ENCODE results near the gene NCBP3. TPM values are rescaled to one million over a fixed set of nuclear protein-coding genes. Genes with fewer than 3 reads are reported as not detected.
A peak's percentile ranks its signal among the peaks of the same experiment; 100 is the strongest.

NCBP3 gene, protein sequence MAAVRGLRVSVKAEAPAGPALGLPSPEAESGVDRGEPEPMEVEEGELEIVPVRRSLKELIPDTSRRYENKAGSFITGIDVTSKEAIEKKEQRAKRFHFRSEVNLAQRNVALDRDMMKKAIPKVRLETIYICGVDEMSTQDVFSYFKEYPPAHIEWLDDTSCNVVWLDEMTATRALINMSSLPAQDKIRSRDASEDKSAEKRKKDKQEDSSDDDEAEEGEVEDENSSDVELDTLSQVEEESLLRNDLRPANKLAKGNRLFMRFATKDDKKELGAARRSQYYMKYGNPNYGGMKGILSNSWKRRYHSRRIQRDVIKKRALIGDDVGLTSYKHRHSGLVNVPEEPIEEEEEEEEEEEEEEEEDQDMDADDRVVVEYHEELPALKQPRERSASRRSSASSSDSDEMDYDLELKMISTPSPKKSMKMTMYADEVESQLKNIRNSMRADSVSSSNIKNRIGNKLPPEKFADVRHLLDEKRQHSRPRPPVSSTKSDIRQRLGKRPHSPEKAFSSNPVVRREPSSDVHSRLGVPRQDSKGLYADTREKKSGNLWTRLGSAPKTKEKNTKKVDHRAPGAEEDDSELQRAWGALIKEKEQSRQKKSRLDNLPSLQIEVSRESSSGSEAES
- total RNA-seq: 23.2 and 25.3 TPM in 2 replicates

- DNase-seq (ENCODE audit: extremely low read depth, low read depth, low spot score): peak; percentile 22
These were observed at the start of gene NCBP3 for GRCh38 chr17:3845621-3846436. TSS of gene NCBP3 (minus strand) at chr17:3846246. CDS start at chr17:3846223, 23 bp downstream.

GRCh38 chr17:3895354-3895753 lies 49.3 kb upstream of the NCBP3 start:
- DNase-seq (ENCODE audit: extremely low read depth, low read depth, low spot score): no peak

- DNase-seq (ENCODE audit: extremely low read depth, low read depth, low spot score): no peak
These were observed 48.9 kb upstream of the NCBP3 start for GRCh38 chr17:3894911-3895343.

DNA sequence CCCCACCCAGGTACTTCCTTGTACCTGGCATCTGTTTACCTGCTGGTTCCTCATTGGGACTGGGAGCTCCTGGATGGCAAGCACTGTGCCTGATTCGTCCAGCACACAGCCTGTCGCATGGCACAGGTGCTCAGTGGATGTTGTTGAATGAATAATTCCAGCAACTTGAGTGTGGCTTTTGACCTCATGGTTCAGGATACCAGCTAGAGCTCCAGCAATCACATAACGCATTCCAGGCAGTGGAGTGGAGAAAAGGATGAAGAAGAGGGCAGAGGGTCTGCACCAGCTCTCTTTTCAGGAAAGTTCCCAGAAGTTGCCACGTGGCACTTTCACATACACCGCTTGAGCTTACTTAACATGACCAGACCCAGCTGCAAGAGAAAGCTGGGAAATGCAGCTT lies 48.1 kb upstream of the NCBP3 start:
- DNase-seq (ENCODE audit: extremely low read depth, low read depth, low spot score): no peak

- DNase-seq (ENCODE audit: extremely low read depth, low read depth, low spot score): no peak
These were observed 47.7 kb upstream of the NCBP3 start for GRCh38 chr17:3893720-3894116.

DNA sequence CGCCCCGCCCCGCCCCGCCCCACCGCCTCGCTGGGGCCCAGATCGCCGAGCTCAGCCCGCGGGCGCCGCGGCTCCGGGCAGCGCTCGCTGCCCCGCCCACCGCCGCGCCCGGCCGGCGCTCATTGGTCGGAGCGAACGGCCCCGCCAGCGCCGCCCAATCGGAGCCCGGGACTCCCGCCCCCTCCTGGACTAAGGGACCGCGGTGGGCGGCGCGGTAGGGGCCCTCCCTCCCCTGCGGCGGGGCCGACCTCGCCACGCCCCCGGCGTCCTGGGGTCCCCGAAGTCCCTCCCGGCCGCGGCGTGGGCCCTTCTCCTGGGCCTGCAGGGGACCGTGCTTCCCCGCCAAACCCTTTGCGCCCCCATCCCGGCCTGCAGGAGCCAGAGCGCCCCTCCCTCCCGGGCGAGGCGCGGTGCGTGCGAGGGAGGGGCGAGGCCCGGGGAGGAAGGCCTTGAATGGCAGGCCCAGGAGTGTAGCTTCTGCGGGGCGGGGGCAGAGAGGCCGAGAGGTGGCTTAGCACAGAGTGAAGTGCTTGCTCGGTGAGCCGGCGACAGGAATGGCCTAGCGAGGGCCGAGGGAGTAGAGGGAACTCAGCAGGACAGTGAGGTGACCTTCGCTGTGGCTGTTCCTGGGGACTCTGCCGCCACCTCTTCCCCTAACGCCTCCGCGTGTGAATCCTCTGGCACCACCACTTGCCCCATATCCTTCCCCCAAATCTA lies 47.1 kb upstream of the NCBP3 start, which contains the start of gene CAMKK1:
CAMKK1 (minus strand) TSS at position 51 of the 717 bp plus-strand sequence. CDS start 7,366 bp downstream, outside the sequence.
- DNase-seq (ENCODE audit: extremely low read depth, low read depth, low spot score): no peak

DNA sequence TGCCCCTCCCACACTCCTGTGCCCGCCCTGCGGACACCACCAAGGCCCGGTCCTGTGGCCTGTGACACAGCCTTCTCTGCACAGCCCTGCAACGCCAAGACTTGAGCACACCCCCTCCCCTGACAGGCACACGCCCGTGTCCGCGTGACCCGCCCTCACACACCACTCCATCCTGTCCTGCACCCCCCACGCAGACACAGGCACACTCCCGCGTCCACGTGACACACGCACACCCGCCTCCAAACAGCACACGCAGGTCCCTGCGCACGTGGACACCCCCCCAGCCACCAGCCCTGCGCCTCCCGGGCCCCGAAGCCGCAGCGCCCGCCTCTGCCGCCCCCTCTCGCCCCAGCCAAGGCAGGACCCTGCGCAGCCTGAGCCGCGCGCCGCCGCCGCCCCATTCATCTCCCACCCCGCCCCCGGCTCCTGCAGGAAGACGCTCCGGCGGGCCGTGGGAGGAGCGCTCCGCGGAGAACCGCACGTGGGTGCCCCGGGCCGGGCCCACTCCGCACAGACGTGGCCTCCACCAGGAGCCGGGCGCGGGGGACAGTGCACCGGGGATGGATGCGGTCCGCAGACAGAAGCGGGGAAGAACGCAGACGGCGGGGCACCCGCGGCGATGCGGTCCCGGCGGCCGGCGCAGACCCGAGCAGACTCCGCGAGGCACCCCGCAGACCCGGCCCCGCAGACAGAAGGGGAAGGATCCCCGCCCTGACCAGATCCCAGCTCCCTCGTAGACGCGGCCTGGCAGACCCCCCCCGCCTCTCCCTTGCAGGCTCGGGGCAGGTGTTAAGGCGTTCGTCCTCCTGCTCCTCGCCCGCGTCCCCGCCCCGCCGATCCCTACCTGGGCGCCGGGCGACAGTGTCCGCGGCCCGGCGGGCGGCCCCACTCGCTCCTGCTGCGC lies 46.3 kb upstream of the NCBP3 start:
- DNase-seq (ENCODE audit: extremely low read depth, low read depth, low spot score): no peak

DNA sequence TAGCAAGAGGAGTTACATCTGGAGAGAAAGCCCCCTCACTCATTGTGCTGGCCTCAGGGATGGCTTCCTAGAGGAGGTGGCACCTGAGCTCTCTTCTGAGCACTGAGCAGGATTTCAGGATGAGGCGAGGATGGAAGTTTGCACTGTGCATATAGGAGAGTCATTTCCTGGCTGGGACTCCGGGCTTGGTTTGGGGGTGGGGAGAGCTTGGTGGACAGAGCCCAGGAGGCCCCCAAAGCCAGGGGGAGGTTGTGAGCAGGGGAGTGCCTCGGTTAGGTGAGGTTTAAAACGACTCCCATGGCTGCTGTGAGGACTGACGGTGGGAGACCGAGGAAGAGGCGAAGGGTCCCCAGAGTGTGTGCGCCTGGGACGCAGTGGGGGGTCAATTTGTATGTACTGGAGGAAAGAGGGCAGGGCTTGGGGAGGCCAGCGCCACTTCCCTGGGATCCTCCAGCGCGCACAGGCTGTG lies 45.6 kb upstream of the NCBP3 start:
- no peak for DNase-seq (ENCODE audit: extremely low read depth, low read depth, low spot score)

GRCh38 chr17:3890878-3891219 lies 44.8 kb upstream of the NCBP3 start:
- DNase-seq (ENCODE audit: extremely low read depth, low read depth, low spot score): no peak

DNA sequence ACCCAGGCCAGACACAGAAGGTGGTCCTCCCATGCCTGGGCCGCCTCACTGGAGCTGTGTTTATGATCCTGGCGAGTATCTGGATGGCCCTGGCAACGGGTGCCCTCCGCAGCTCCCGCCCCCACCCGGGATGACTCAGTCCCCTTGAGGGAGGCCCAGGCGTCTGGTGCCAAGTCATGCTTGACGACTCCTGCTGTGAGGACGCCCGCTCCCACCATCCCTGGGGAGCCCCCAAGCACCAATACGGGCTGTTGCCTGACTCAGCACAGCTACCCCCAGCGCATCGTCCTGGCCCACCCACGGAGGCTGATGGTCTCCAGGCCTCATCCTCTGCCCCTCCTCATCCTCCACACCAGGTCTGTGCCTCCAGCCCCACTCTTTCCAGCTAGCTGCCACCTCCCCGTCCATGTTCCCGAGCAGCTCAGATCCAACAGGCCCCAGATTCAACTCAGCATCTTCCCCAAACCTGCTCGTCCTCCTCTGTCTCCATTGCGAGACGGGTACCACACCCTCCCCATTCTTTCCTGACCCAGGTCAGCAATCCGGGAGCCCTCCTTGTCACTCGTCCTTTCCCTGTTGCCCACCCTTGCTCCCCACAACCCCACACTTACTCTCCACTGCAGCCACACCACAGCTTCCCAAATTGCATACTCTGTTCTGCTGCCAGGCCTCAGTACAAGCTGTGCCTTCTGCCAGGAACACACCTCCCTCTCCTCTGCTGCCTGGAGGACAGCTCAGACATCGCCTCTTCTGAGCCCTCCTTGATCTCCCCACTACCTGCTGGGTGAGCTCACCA lies 44.2 kb upstream of the NCBP3 start:
- DNase-seq (ENCODE audit: extremely low read depth, low read depth, low spot score): no peak

DNA sequence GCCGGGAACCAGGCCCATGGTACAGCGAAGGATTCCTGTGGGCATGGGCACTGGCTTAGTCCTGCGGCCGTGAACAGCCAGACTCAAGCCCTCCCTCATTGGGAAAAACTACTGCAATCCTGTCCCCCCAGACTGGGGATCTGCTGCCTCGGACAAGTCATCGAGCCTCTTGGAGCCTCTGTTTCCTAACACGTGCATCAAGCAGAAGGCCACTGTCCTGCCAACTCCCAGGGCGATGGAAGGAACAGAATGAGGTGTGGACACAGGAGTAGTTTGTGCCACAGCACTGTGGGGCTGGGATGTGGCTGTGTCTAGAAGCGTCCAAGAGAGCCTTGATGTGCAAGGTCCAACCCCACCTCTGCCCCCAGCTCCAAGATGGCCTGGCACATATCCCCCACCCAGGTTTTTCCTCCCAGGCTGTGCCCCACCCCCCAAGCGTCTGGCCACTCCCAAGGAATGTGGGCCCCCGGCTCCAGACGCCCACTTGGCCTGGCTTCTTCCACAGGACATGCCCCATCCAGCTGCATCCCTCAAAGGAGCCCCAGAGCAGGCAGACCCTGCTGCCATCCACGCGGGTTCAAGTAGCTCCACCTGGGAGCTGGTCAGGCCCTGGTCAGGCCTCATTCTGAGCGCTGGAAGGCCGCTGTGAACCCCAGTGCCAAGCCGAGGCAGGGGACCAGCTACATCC lies 43.4 kb upstream of the NCBP3 start:
- no peak for DNase-seq (ENCODE audit: extremely low read depth, low read depth, low spot score)

- no peak for DNase-seq (ENCODE audit: extremely low read depth, low read depth, low spot score)
These were observed 42.5 kb upstream of the NCBP3 start for GRCh38 chr17:3888343-3889171.

DNA sequence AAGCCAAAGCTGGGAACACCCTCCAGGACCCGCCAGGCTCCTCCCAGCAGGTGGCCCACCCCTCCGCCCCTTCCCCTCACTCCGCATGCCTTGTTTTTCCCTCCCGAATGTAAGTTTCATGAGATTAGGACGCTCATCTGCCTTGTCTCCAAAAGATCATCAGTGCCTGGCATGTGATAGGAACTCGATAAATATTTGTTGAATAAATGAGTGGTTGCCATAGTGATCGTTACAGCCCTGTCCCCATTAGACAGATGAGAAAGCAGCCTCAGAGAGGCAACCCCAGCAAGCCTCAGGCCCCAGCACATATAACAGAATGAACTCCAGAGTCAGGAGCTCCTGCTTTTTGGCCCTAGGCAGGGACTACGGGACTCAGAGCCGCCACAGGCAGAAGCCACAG lies 41.8 kb upstream of the NCBP3 start:
- DNase-seq (ENCODE audit: extremely low read depth, low read depth, low spot score): no peak

- no peak for DNase-seq (ENCODE audit: extremely low read depth, low read depth, low spot score)
These were observed 41.3 kb upstream of the NCBP3 start for GRCh38 chr17:3887394-3887793.

- no peak for DNase-seq (ENCODE audit: extremely low read depth, low read depth, low spot score)
These were observed 40.7 kb upstream of the NCBP3 start for GRCh38 chr17:3886776-3887175.

- DNase-seq (ENCODE audit: extremely low read depth, low read depth, low spot score): no peak
These were observed 39.9 kb upstream of the NCBP3 start for GRCh38 chr17:3885970-3886369.

DNA sequence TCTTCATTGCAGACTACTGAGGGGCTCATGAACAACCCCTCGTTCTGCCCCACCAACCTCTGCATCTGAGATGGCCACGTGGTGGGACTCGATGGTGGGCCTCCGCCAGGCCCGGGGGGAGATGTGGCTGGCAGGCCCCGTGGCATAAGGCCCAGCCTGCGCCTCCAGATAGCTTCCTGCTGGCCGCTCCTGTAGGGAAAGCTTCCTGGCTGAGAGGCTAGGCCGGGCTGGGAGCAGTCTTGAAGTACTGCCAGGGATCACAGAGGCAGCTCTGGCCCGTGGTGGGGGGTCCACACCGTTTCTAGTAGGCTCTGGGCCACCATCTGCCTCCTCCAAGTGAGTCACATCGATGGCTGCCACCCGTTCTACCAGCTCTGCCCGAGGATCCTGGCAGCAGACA lies 39.2 kb upstream of the NCBP3 start:
- no peak for DNase-seq (ENCODE audit: extremely low read depth, low read depth, low spot score)

Data from glomerular endothelial cell (primary cell).